Chondrocyte (in vitro differentiated cells): ENCODE data around the gene PARP4. TPM values are rescaled to one million over a fixed set of nuclear protein-coding genes. Genes with fewer than 3 reads are reported as not detected.
A peak's percentile ranks its signal among the peaks of the same experiment; 100 is the strongest.
"Not testable (repeated sequence)": the region's sequence is repeated elsewhere in the genome, so short reads cannot be mapped to it uniquely, and the experiment has no call there.

ENCODE experiments used
- DNase-seq: peaks from one replicate; pipeline ENCODE4 v3.0.0; 2021; ENCODE audit warnings: mixed read lengths, low spot score
- H3K27ac Mint-ChIP-seq: one replicate; pipeline ENCODE4 v1.8.0; 2021; ENCODE audit warnings: mild to moderate bottlenecking, moderate library complexity, mixed read lengths; ENCODE audit not compliant: unreplicated experiment
- H3K27me3 Mint-ChIP-seq: 2 replicates; pipeline ENCODE4 v1.8.0; 2021; ENCODE audit warnings: low read depth, mixed read lengths
- H3K36me3 Mint-ChIP-seq: 2 replicates; pipeline ENCODE4 v1.8.0; 2021; ENCODE audit warnings: low read depth, mixed read lengths
- H3K4me1 Mint-ChIP-seq: 2 replicates; pipeline ENCODE4 v1.8.0; 2021; ENCODE audit warnings: low read depth, mild to moderate bottlenecking, mixed read lengths
- H3K4me3 Mint-ChIP-seq: one replicate; pipeline ENCODE4 v1.8.0; 2021; ENCODE audit warnings: mild to moderate bottlenecking, moderate library complexity, mixed read lengths; ENCODE audit not compliant: unreplicated experiment
- H3K9me3 Mint-ChIP-seq: 2 replicates; pipeline ENCODE4 v1.8.0; 2021; ENCODE audit warnings: low read depth, mixed read lengths
- CTCF ChIP-seq: fragments of 200-600 bp; sonication (generic); IDR thresholded peaks from 2 replicates; pipeline ENCODE4 v1.5.0; 2021; ENCODE audit warnings: antibody characterized with exemption, mild to moderate bottlenecking, moderate library complexity
- total RNA-seq: library from RNA; stranded (reverse); gene quantifications from 3 replicates; pipeline ENCODE4 v1.2.1, GENCODE V29; 2021

PARP4 gene
- total RNA-seq, 1 donor from 2014 or later = 35.8 TPM

- peaks cover 44% of the 10 kb centered on the region for H3K36me3 Mint-ChIP-seq
- H3K9me3 Mint-ChIP-seq = no peaks in the 10 kb centered on the region
- TF ChIP-seq CTCF = no peak
- no peaks in the 10 kb centered on the region for H3K27me3 Mint-ChIP-seq
- no peaks in the 10 kb centered on the region for H3K4me1 Mint-ChIP-seq
- no peak overlapping the region for H3K4me3 Mint-ChIP-seq
- no peak overlapping the region for H3K27ac Mint-ChIP-seq
- DNase-seq = no peak
These were observed 17.3 kb downstream of the PARP4 start for GRCh38 chr13:24495151-24495729.

DNA sequence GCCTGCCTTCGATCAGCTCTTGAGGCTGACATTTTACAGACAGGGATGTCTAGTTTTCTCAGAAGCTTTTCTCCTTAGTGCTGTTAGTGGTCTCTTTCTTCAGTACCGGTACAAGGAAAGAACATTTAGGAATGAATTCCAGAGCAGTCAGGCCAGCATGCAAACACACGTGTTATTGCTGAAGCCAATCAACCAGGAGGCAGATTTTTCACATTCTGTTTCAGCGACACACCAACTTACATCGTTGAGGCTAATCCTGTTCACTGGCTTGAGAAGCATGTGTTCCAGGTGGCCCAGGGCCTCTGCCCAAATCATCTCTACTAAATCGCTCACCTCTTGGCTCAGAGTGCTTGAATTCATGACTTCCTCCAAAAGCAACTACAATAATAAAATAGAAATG, 19.2 kb downstream of the PARP4 start:
- H3K4me3 Mint-ChIP-seq = no peak overlapping the region
- DNase-seq = no peak
- H3K27ac Mint-ChIP-seq = no peak overlapping the region
- H3K9me3 Mint-ChIP-seq = no peaks in the 10 kb centered on the region
- no peak for TF ChIP-seq CTCF
- H3K27me3 Mint-ChIP-seq = no peaks in the 10 kb centered on the region
- no peaks in the 10 kb centered on the region for H3K4me1 Mint-ChIP-seq
- H3K36me3 Mint-ChIP-seq = peaks cover 54% of the 10 kb centered on the region

DNA sequence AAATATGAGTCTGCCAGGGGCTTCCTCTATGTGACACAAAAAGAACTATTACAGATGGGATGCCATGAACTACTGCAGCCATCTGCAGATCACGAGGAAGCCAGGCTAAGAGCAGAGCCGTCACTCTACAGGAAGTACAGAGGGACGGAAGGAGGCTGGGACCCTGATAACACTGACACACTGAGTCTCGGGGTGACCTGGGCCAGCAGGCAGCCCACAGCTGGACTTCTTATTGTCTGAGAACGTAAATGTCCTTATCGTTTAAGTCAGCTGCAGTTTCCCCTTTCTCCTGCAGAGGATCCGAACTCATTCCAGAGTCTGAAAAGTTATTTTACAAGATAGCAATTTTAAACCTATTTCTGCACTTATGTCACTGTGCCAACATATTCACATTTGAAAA, 20.7 kb downstream of the PARP4 start:
- Mint-ChIP-seq H3K4me3 (no peak overlapping the region), H3K27me3 (no peaks in the 10 kb centered on the region), H3K9me3 (no peaks in the 10 kb centered on the region), H3K36me3 (peaks cover 48% of the 10 kb centered on the region), H3K4me1 (no peaks in the 10 kb centered on the region), H3K27ac (no peak overlapping the region)
- no peak for DNase-seq
- peak; percentile 27 for TF ChIP-seq CTCF

DNA sequence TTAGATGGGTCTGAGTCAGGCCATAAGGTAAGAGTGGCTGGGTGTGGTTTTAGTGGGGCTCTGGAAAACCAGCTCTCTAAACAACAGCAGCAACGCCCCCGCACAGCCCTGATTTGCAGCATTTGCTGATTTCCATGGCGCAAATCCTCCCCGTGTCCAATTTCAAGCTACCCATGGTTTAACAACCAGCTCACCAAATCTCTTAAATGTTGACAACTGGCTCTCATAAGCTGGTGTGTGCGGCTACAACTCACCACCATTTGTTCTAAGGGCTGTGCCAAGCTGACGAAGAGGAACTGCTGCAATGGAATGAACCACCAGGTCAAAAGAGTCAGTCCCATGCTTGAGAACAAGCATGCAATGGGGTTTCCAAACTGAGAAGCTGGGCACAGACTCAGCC, 22.9 kb downstream of the PARP4 start:
- no peak overlapping the region for H3K27ac Mint-ChIP-seq
- H3K36me3 Mint-ChIP-seq = peaks cover 42% of the 10 kb centered on the region

GRCh38 chr13:24488092-24488491, 24.5 kb downstream of the PARP4 start:
- not testable (repeated sequence) for H3K27me3 Mint-ChIP-seq, H3K9me3 Mint-ChIP-seq, H3K4me3 Mint-ChIP-seq, DNase-seq, H3K4me1 Mint-ChIP-seq, H3K27ac Mint-ChIP-seq
- peaks cover 43% of the 10 kb centered on the region for H3K36me3 Mint-ChIP-seq

More for the DNA sequence above, 22.9 kb downstream of the PARP4 start:
- no peak overlapping the region for H3K4me3 Mint-ChIP-seq
- no peaks in the 10 kb centered on the region for H3K4me1 Mint-ChIP-seq
- DNase-seq = no peak
- TF ChIP-seq CTCF = no peak
- H3K9me3 Mint-ChIP-seq = no peaks in the 10 kb centered on the region
- H3K27me3 Mint-ChIP-seq = no peaks in the 10 kb centered on the region

DNA sequence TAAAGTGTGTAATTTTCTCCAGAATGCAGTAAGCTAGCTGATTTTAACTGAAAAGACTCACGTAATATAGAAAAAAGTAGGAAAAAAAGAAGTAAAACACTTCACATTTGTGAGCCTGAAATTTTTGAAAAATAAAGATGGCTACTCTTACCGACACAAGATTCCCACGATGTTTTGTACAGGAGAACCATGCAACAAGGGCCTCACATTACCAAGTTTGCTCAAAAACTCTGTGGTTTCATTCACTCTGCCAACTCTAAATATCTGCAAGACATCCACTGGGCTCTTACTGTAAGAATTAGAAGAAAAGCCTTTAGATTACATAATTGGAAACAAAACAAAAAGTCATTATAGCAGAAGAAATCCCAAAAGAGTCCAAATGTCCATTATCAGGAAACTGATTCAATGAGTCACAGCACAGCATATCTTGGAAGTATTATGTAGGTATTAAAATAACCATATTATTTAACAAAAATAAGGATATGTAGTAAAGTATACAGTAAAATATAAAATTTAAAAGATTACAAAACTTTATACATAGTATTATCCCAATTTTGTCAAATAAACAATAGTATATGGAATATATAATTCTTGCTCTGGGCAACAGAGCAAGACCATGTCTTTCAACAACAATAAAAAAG, 26.4 kb downstream of the PARP4 start:
- H3K4me1 Mint-ChIP-seq, DNase-seq, H3K4me3 Mint-ChIP-seq, H3K9me3 Mint-ChIP-seq, H3K27me3 Mint-ChIP-seq, H3K27ac Mint-ChIP-seq: not testable (repeated sequence)
- peaks cover 46% of the 10 kb centered on the region for H3K36me3 Mint-ChIP-seq
